HG03571 (cell line): Measurements from ENCODE around the gene CEMIP.
A peak's percentile ranks its signal among the peaks of the same experiment; 100 is the strongest.

Source experiments
- ATAC-seq: cut with Tn5 transposase; IDR thresholded peaks from one replicate; pipeline ENCODE4 v1.9.1; 2021; ENCODE audit not compliant: unreplicated experiment

The CEMIP gene

DNA sequence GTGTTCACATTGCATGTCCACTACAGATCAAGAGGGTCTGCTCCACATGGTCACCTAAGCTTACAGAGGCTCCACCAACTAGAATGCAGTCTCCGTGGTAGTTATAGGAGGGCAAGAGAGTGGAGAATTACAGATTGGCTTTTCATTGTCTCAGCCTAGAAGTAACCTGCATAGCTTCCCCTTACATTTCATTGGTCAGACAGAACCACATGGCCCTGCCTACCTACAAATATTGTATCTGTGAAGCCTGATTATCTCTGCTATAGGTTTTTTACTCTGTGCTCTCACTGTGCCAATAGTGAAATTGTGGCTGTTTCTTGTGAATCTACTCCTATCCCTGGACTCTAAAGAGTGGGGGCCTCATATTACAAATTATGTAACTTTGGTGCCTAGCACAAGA, 219.1 kb downstream of the CEMIP start:
- ATAC-seq: no peak

- peak; percentile 38 for ATAC-seq
Observed at GRCh38 chr15:80999623-81000036, 220.5 kb downstream of the CEMIP start.

- no peak for ATAC-seq
Observed at GRCh38 chr15:81000144-81000623, 221.0 kb downstream of the CEMIP start.

GRCh38 chr15:81000624-81001151, 221.5 kb downstream of the CEMIP start, which contains the start of gene TLNRD1:
Gene TLNRD1 (plus strand): TSS chr15:81000923. CDS start chr15:81002272, 1,349 bp downstream.
- peak; percentile 51 for ATAC-seq
